Stimulated activated naive CD8-positive, alpha-beta T cell treated with anti-CD3 and anti-CD28 coated beads, Interleukin-15, amount 100 ng/mL, for 72 hours (primary cell): Measurements from ENCODE around the gene DRD1.
"Not testable (repeated sequence)": the region's sequence is repeated elsewhere in the genome, so short reads cannot be mapped to it uniquely, and the experiment has no call there.

Source experiments
- ATAC-seq: fragments of 150-1000 bp; cut with Tn5 transposase; 2 replicates; pipeline ENCODE4 v1.10.0; 2021; ENCODE audit warnings: mild to moderate bottlenecking, moderate library complexity
- DNase-seq, 2 donors: peaks; one replicate each; pipeline ENCODE4 v3.0.0; 2021 to 2022
- H3K27ac Mint-ChIP-seq, 2 donors: one replicate each; pipeline ENCODE4 v1.8.0; 2022; ENCODE audit warnings: mild to moderate bottlenecking in 2 of 2, mixed read lengths in 2 of 2, moderate library complexity in 2 of 2
- H3K27me3 Mint-ChIP-seq: one replicate; pipeline ENCODE4 v1.8.0; 2022; ENCODE audit warnings: mixed read lengths
- H3K4me1 Mint-ChIP-seq: one replicate; pipeline ENCODE4 v1.8.0; 2022; ENCODE audit warnings: mild to moderate bottlenecking, mixed read lengths
- H3K4me3 Mint-ChIP-seq, 2 donors: one replicate each; pipeline ENCODE4 v1.8.0; 2022; ENCODE audit warnings: mild to moderate bottlenecking in 2 of 2, mixed read lengths in 2 of 2, moderate library complexity in 1 of 2
- H3K9me3 Mint-ChIP-seq, 2 donors: one replicate each; pipeline ENCODE4 v1.8.0; 2022; ENCODE audit warnings: mixed read lengths in 2 of 2

Gene DRD1

DNA sequence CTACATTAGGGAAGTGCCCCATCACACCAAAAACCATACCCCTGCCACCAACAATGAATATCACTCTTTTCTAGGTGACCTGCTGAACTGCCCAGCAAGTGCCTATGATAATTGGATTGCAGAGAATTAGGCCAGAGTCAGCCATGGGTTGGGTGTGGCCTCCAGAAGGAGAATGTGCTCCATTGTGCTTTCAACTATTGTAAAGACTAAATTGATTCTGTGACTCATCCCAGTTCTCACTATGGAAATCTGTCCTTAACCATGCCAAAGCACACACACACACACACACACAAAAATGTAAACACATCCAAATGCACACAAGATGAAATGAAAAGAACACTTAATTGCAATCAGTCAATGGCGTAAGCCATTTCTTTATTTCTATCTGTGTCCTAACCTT is 25.7 kb downstream of the DRD1 start:
- no peak overlapping the region for H3K4me3 Mint-ChIP-seq
- no peaks in the 10 kb centered on the region for H3K4me1 Mint-ChIP-seq
- peaks cover 5 to 10% of the 10 kb centered on the region in 2 donors for H3K9me3 Mint-ChIP-seq
- peaks cover 37% of the 10 kb centered on the region for H3K27me3 Mint-ChIP-seq
- H3K27ac Mint-ChIP-seq: no peak overlapping the region
- DNase-seq (no peak), ATAC-seq (no peak)

GRCh38 chr5:175417384-175417783 is 26.6 kb downstream of the DRD1 start:
- DNase-seq (no peak), ATAC-seq (no peak)
- peaks cover 30% of the 10 kb centered on the region for H3K27me3 Mint-ChIP-seq
- H3K4me1 Mint-ChIP-seq: no peaks in the 10 kb centered on the region
- no peak overlapping the region for H3K4me3 Mint-ChIP-seq
- no peak overlapping the region for H3K27ac Mint-ChIP-seq
- H3K9me3 Mint-ChIP-seq: peaks cover 5 to 10% of the 10 kb centered on the region in 2 donors

- H3K27me3 Mint-ChIP-seq: peaks cover 27% of the 10 kb centered on the region
- H3K4me1 Mint-ChIP-seq: no peaks in the 10 kb centered on the region
- ATAC-seq (no peak), DNase-seq (no peak)
- H3K4me3 Mint-ChIP-seq: no peak overlapping the region
- no peak overlapping the region for H3K27ac Mint-ChIP-seq
- H3K9me3 Mint-ChIP-seq: peaks cover 5 to 10% of the 10 kb centered on the region in 2 donors
Measured at GRCh38 chr5:175415303-175415702, 28.7 kb downstream of the DRD1 start.

DNA sequence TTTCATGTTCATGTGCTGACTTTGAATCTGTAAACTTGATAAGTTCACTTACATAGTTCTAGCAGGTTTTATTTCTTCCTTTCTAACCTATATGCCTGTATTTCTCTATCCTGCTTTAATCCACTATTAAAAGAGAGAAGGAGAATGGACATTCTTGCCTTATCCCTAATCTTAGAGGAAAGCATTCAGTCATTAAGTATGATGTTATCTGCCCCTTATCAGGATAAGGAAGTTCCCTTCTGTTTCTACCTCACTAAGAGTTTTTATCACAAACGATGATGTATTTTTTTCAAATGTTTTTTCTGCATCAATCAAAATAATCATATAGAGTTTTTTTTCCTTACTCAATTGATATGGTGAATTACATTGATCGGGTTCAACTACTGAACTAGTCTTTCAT is 33.1 kb downstream of the DRD1 start:
- H3K9me3 Mint-ChIP-seq: peaks cover 5 to 10% of the 10 kb centered on the region in 2 donors
- no peak overlapping the region for H3K4me3 Mint-ChIP-seq
- no peaks in the 10 kb centered on the region for H3K4me1 Mint-ChIP-seq
- no peak overlapping the region for H3K27ac Mint-ChIP-seq
- peaks cover 14% of the 10 kb centered on the region for H3K27me3 Mint-ChIP-seq
- DNase-seq: no peak
- no peak for ATAC-seq

DNA sequence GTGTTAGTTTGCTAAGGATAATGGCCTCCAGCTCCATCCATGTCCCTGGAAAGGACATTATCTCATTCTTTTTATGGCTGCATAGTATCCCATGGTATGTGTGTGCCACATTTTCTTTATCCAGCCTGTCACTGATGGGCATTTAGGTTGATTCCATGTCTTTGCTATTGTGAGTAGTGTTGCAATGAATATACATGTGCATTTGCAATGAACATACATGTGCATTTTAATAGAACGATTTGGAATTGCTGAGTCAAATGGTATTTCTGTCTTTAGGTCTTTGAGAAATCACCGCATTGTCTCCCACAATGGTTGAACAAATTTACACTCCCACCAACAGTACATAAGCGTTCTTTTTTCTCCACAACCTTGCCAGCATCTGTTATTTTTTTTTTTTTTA is 37.7 kb downstream of the DRD1 start:
- ATAC-seq: no peak
- no peaks in the 10 kb centered on the region for H3K4me1 Mint-ChIP-seq
- H3K4me3 Mint-ChIP-seq: no peak overlapping the region
- no peak for DNase-seq
- H3K27ac Mint-ChIP-seq: no peak overlapping the region
- H3K27me3 Mint-ChIP-seq: no peaks in the 10 kb centered on the region
- peaks cover 0 to 7% of the 10 kb centered on the region in 2 donors for H3K9me3 Mint-ChIP-seq

DNA sequence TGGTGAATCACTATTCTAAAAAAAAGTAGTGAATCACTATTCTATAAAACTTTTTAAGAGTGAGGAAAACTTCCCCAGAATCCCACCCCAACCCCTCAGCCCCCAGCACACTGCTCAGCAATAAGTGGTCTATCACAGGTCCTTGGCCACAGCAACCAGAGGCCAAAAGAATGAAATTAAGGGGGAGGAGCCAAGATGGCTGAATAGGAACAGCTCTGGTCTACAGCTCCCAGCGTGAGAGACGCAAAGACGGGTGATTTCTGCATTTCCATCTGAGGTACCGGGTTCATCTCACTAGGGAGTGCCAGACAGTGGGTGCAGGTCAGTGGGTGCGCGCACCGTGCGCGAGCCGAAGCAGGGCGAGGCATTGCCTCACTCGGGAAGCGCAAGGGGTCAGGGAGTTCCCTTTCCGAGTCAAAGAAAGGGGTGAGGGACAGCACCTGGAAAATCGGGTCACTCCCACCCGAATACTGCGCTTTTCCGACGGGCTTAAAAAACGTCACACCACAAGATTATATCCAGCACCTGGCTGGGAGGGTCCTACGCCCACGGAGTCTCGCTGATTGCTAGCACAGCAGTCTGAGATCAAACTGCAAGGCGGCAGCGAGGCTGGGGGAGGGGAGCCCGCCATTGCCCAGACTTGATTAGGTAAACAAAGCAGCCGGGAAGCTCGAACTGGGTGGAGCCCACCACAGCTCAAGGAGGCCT is 46.2 kb downstream of the DRD1 start:
- H3K4me1 Mint-ChIP-seq, H3K9me3 Mint-ChIP-seq, H3K4me3 Mint-ChIP-seq, ATAC-seq, DNase-seq, H3K27ac Mint-ChIP-seq: not testable (repeated sequence)
- peaks cover 29% of the 10 kb centered on the region for H3K27me3 Mint-ChIP-seq

GRCh38 chr5:175395430-175395829 is 48.6 kb downstream of the DRD1 start:
- DNase-seq, H3K27ac Mint-ChIP-seq, H3K4me1 Mint-ChIP-seq, H3K9me3 Mint-ChIP-seq, H3K4me3 Mint-ChIP-seq, ATAC-seq: not testable (repeated sequence)
- peaks cover 27% of the 10 kb centered on the region for H3K27me3 Mint-ChIP-seq

DNA sequence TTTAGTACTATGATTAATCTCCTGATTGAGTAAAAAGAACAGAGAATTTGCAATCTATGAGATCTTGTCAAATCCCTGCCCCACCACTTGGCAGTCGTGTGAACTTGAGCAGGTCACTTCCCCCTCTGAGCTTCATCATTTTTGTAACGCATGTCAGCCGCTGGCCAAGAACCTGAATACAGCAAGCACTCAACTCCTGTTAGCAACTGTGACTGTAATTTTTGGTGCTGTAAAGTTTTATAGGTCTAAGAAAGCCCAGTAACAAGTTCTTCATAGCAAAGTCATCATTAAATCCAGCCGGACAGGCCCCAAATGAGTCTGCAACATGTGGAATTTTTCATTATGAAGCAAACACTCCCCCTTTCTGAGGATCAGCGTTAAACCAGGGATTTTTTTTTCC is 49.4 kb downstream of the DRD1 start:
- no peak overlapping the region for H3K4me3 Mint-ChIP-seq
- H3K4me1 Mint-ChIP-seq: no peaks in the 10 kb centered on the region
- H3K27me3 Mint-ChIP-seq: peaks cover 22% of the 10 kb centered on the region
- ATAC-seq: no peak
- no peak for DNase-seq
- H3K9me3 Mint-ChIP-seq: no peaks in the 10 kb centered on the region
- H3K27ac Mint-ChIP-seq: no peak overlapping the region

DNA sequence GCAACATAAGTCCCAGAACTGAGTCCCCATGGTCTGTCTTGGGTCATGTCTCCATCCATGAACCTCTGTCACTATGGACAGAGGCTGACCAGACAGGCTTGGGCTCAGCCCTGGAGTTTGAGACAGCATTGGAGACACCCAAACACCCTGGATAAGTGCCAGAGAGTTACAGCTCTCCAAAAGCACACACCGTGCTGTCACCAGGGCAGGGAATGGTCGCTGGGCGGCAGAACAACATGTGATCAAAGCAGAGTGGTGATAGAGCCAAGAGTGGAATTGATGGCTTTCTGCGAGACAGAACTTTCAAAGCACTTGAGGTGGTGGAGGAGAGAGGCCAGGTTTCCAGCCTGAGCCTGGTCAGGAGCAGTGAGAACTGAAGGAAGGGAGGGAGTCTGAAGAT is 50.1 kb downstream of the DRD1 start:
- Mint-ChIP-seq H3K27ac (no peak overlapping the region), H3K4me1 (no peaks in the 10 kb centered on the region)

GRCh38 chr5:175392236-175392635 is 51.7 kb downstream of the DRD1 start:
- no peak for DNase-seq
- peak; percentile 15 for ATAC-seq
- Mint-ChIP-seq H3K27ac (no peak overlapping the region), H3K27me3 (peaks cover 29% of the 10 kb centered on the region), H3K4me1 (no peaks in the 10 kb centered on the region), H3K4me3 (no peak overlapping the region), H3K9me3 (no peaks in the 10 kb centered on the region)

More for the DNA sequence above, 50.1 kb downstream of the DRD1 start:
- peaks cover 25% of the 10 kb centered on the region for H3K27me3 Mint-ChIP-seq
- no peak overlapping the region for H3K4me3 Mint-ChIP-seq
- no peak for ATAC-seq
- no peaks in the 10 kb centered on the region for H3K9me3 Mint-ChIP-seq
- DNase-seq: no peak

DNA sequence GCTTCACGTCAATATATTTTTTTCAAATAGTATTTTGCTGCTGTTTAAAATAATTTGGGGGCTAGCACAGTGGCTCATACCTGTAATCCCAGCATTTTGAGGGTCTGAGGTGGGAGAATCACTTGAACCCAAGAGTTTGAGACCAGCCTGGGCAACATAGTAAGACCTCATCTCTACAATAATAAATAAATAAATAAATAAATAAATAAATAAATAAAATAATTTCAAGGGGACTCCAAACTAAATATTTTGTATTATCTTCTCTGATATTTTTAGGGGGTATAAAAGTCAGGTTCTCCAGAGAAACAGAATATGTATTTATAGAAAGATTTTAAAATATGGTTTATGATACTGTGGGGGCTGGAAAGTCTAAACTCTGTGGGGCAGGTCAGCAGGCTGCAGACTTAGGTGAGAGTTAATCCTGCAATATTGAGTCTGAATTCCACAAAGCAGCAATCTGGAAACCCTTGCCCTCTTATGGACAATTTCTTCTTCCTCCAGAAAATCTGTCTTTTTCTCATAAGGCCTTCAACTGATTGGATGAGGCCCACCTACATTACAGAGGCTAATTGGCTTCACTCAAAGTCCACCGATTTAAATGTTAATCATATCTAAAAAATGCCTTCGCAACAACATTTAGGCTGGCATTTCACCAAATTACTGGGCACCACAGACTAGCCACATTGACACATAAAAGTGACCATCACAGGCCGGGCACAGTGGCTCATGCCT is 53.5 kb downstream of the DRD1 start:
- H3K9me3 Mint-ChIP-seq: no peaks in the 10 kb centered on the region
- H3K27ac Mint-ChIP-seq: no peak overlapping the region
- no peaks in the 10 kb centered on the region for H3K4me1 Mint-ChIP-seq
- no peak overlapping the region for H3K4me3 Mint-ChIP-seq
- ATAC-seq: no peak
- DNase-seq: no peak
- peaks cover 27% of the 10 kb centered on the region for H3K27me3 Mint-ChIP-seq
